D721Med (cell line): ENCODE measurements around the gene ERC1.

ENCODE experiments used
- DNase-seq: peaks from one replicate; pipeline ENCODE4 v3.0.0; 2011; ENCODE audit warnings: low spot score; ENCODE audit not compliant: insufficient read length
- FAIRE-seq: peaks from 2 replicates; lab custom pipeline; 2011; peaks lifted over from hg19 to GRCh38; lab: Jason Lieb, UNC
- TF ChIP-seq, protein P1 (sequence below): IDR thresholded peaks from 2 replicates; pipeline ENCODE4 v1.5.1; 2012; ENCODE audit warnings: mild to moderate bottlenecking, control low read depth; ENCODE audit not compliant: insufficient read depth; ENCODE audit errors: missing control alignments

Gene ERC1

DNA sequence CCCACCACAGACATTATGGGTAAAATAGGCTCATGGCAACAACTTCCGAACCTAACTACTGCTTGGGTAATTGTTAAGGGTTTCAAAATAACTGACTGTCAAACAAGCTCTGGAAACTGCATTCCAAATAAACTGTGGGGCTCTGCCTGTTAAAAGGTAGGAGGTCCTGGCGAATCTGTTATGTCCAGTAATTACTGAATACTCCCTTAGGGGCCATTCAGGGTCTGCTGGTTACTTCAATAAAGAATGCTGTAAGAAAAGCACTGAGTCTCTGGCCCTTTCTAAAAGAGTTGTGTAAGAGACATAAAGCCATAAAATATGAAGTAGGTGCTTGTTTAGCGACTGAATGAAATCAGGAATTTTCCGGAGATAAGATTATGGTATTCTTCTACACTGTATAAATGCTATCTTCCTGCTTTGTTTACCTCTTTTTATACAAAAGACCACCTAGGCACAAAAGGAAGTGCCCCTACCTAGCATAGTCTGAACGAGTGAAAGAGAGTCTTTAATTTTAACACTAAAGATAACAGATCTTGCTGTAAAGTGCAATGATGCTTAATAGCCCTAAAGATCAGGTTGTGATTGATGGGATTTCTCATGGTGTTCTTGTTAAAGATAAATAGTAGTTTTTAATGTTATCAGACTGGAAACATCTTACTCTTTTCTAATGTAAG, 475.6 kb downstream of the ERC1 start:
- DNase-seq (no peak), FAIRE-seq (no peak)
- TF ChIP-seq, protein P1, sequence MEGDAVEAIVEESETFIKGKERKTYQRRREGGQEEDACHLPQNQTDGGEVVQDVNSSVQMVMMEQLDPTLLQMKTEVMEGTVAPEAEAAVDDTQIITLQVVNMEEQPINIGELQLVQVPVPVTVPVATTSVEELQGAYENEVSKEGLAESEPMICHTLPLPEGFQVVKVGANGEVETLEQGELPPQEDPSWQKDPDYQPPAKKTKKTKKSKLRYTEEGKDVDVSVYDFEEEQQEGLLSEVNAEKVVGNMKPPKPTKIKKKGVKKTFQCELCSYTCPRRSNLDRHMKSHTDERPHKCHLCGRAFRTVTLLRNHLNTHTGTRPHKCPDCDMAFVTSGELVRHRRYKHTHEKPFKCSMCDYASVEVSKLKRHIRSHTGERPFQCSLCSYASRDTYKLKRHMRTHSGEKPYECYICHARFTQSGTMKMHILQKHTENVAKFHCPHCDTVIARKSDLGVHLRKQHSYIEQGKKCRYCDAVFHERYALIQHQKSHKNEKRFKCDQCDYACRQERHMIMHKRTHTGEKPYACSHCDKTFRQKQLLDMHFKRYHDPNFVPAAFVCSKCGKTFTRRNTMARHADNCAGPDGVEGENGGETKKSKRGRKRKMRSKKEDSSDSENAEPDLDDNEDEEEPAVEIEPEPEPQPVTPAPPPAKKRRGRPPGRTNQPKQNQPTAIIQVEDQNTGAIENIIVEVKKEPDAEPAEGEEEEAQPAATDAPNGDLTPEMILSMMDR: no peak

DNA sequence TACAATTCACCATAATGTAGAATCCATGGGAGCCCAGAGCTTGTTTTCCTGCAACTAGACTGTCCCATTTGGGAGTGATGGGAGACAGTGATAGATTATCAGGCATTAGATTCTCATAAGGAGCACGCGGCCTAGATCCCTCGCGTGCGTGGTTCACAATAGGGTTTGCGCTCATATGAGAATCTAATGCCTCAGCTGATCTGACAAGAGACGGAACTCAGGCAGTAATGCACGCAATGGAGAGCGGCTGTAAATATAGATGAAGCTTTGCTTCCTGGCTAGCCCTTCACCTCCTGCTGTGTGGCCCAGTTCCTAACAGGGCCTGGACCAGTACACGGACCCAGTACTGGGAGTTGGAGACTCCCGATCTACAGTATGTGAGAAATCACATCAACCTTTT, 476.7 kb downstream of the ERC1 start:
- FAIRE-seq (no peak), DNase-seq (no peak)
- TF ChIP-seq, protein P1: no peak

DNA sequence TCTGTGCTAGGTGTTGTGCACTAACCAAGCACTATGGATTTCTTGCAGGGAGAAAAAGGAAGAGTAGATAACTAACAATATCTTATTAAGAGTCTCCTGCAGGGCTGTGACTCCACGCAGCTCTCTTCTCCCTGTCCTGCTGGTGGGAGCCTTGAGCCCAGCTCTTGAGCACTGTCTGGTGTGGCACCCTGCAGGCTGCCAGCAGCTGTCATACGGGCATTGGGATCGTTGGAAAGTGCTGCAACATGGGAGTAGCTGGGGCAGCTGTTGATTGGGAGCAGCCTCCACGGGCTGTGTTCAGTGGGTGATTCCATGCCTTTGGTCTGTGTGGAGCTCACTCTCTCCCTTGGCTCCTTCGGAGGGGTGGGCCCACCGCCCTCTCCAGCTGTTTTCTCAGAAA, 478.0 kb downstream of the ERC1 start:
- TF ChIP-seq, protein P1: no peak
- FAIRE-seq (no peak), DNase-seq (no peak)

DNA sequence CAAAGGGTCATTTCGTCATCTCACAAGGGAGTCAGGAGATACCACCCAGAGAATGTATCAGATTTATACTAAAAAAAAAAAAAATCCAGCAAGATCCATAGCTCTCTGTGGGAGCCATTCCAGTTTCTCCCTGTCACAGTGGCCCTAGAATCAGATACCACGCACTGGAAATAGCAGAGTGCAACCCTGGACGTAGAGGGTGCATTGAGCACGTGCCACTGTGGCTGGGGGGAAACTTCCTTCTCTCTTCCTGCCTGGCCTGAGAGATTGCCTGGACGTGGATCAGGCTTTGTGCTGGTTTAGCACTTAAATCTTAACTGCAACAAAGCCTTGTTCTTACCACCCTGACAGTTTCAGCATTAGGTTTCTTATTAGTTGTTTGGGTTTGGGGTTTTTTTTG, 479.0 kb downstream of the ERC1 start:
- TF ChIP-seq, protein P1: no peak
- DNase-seq: no peak
- FAIRE-seq: no peak

DNA sequence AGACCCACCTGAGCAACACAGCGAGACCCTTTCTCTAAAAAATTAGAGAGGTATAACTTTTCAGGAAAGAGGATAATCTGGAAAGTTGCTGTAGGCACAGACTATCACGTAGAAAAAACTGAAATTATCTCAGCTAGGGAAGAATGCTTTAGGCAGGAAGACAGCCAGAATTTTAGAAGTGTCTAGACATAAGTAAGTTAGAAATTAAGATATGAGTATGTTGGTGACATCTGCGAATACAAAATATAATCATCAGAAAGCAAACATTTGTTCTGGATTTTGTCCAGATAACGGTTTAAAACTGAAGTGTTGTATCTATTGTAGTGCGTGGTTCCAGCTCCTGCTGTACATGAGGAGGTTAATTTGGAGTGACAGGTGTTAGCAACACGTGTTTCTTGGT, 480.2 kb downstream of the ERC1 start:
- FAIRE-seq: no peak
- DNase-seq: no peak
- TF ChIP-seq, protein P1: no peak

DNA sequence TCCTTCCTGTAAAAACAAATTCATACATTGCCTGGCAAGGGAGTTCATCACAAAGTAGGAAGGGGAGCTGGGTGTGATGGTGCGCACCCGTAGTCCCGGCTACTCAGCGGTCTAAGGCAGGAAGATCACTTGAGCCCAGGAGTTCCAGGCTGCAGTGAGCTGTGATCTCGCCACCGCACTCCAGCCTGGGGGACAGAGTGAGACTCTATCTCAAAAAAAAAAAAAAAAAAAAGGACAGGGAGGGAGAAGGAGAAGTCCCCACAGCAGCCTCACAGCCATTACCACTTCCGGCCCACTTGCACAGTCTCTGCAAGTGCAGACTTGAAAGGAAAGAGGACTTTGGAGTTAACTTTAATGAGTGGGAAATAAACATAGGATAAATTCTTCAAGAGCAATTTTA, 482.4 kb downstream of the ERC1 start:
- no peak for FAIRE-seq
- DNase-seq: no peak
- TF ChIP-seq, protein P1: no peak

DNA sequence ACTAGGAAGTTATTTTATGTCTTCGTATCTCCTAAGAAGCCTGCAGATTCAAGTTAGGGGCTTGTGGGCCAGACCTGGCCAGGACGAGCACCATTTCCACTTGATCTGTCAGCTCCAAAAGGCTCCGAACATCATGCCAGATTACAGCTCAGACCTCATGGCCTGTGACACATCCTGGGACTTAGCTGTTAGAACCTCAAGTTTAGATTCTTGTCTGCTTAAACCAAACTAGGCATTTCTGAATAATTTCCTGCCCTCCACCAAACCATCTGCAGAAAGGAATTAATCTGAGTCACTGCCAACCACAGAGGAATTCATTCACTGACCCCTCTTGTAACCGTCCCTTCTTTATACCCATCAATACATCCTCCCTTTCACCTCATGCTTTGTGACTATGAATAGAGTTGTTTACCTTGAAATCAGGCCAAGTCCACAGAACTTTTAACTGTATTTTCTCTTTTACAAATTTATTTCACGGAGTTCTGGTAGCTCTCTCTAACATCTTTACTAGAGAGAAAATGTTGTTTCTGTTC, 483.1 kb downstream of the ERC1 start:
- TF ChIP-seq, protein P1: no peak
- no peak for DNase-seq
- no peak for FAIRE-seq
